SK-N-MC (cell line): ENCODE data around the gene SUV39H2.
A peak's percentile ranks its signal among the peaks of the same experiment; 100 is the strongest.

Source experiments
- DNase-seq: peaks from one replicate; pipeline ENCODE4 v3.0.0-alpha.2; 2011; ENCODE audit warnings: low read depth, low spot score
- H3K27ac ChIP-seq: fragments of 200-600 bp; sonication (generic); 2 replicates; pipeline ENCODE4 v1.5.1; 2016; ENCODE audit warnings: mixed run types
- H3K36me3 ChIP-seq: fragments of 200-600 bp; sonication (generic); 2 replicates; pipeline ENCODE4 v1.6.1; 2017; ENCODE audit warnings: antibody characterized with exemption, low read length, mixed read lengths; ENCODE audit not compliant: insufficient read depth
- H3K4me3 ChIP-seq: fragments of 200-600 bp; sonication (generic); 2 replicates; pipeline ENCODE4 v1.5.1; 2016
- H3K9ac ChIP-seq: fragments of 200-600 bp; sonication (generic); 2 replicates; pipeline ENCODE4 v1.8.0; 2017; ENCODE audit warnings: mixed run types, mixed read lengths; ENCODE audit not compliant: insufficient read length
- H3K9me3 ChIP-seq: fragments of 200-600 bp; sonication (generic); 2 replicates; pipeline ENCODE4 v1.6.1; 2017; ENCODE audit warnings: low read depth, mild to moderate bottlenecking, antibody characterized with exemption, low read length, moderate library complexity, mixed read lengths
- EZH2 ChIP-seq: fragments of 200-600 bp; sonication (generic); IDR thresholded peaks from one replicate; pipeline ENCODE4 v1.6.1; 2017; ENCODE audit warnings: antibody characterized with exemption
- FOXP2 ChIP-seq: optimal IDR thresholded peaks from 2 replicates; pipeline ENCODE3; 2011; ENCODE audit warnings: mild to moderate bottlenecking, moderate library complexity; ENCODE audit not compliant: insufficient read depth; ENCODE audit errors: extremely low read length, control extremely low read depth
- POLR2AphosphoS5 ChIP-seq: IDR thresholded peaks from 2 replicates; pipeline ENCODE4 v1.6.1; 2012; ENCODE audit warnings: mild to moderate bottlenecking, low read depth, low read length, borderline replicate concordance

SUV39H2 gene

DNA sequence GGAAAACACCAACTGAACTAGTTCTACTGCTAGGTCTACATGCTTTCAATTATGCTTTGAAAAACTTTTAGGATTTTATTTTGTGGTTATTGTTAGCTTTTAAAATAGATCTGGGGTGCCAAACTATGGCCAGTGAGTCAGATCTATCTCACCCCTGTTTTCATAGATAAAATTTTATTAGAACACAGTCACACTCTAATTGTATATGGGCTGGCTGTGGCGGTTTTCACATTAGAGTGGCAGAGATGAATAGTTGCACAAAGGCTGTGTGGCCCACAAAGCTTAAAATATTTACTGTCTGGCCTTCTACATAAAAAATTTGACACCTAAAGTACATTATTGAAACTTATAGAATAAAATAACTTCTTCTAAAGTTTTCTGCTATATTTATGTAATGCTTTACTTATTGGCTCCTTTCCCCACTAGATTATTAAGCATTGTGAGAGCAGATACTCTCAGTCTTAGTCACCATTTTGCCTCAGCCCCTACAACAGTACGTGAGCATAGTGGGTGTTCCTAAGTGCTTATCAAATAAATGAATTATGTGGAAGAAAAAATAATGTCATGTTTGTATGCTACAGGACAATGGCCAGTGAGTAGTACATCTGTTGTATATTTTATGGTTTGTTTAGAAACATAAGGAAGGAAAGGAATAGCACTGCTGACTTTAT, 5.4 kb upstream of the SUV39H2 start:
- Histone ChIP-seq H3K9me3 (no peaks in the 10 kb centered on the region), H3K4me3 (no peak overlapping the region), H3K27ac (no peak overlapping the region), H3K9ac (no peak overlapping the region), H3K36me3 (peaks cover 5% of the 10 kb centered on the region; the same call in 1 of the 2 replicates)
- no peak for TF ChIP-seq FOXP2
- TF ChIP-seq EZH2: no peak
- no peak for TF ChIP-seq POLR2AphosphoS5
- DNase-seq: no peak

DNA sequence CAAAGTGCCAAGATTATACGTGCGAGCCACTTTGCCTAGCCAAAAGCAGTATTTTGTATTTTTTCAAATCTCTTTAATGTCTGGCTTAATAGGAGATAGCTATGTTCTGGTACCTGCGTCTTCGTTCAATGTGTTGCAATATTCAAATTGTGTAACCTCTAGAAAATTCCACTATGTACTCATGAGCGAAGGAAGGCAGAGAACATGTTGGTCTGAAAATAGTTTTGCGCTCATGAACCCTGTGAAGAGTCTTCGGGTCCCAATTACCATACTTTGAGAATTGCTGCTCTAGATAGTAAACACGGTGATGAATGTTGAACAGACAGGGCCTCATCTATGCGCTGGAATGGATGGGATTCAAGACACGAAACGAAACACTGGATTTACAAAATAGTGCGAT, 2.7 kb upstream of the SUV39H2 start:
- Histone ChIP-seq H3K4me3 (no peak overlapping the region), H3K9ac (no peak overlapping the region), H3K27ac (no peak overlapping the region), H3K36me3 (0 out of 2 replicates have a peak, but pooled peaks cover 5% of the 10 kb centered on the region), H3K9me3 (no peaks in the 10 kb centered on the region)
- no peak for TF ChIP-seq EZH2
- TF ChIP-seq FOXP2: no peak
- TF ChIP-seq POLR2AphosphoS5: no peak
- DNase-seq: no peak

DNA sequence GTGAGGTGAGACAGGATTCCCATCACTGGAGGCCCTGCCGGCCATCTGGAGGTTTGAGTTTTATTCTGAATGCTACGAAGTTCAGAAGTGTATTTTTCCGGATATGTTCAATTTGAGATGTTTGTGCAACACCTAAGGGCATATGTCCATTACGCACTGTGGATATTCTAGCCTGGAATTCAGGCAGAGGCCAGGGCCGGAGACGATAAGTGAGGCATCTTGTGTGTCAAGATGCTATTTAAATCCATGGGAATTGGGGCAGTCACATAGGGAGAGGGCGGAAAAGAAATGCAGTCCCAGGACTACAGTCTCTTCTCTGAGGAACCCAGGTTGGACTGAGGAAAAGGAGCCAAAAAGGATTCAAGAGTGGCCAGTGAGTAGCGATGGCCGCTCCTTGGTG, 1.9 kb upstream of the SUV39H2 start:
- H3K27ac ChIP-seq: no peak overlapping the region

DNA sequence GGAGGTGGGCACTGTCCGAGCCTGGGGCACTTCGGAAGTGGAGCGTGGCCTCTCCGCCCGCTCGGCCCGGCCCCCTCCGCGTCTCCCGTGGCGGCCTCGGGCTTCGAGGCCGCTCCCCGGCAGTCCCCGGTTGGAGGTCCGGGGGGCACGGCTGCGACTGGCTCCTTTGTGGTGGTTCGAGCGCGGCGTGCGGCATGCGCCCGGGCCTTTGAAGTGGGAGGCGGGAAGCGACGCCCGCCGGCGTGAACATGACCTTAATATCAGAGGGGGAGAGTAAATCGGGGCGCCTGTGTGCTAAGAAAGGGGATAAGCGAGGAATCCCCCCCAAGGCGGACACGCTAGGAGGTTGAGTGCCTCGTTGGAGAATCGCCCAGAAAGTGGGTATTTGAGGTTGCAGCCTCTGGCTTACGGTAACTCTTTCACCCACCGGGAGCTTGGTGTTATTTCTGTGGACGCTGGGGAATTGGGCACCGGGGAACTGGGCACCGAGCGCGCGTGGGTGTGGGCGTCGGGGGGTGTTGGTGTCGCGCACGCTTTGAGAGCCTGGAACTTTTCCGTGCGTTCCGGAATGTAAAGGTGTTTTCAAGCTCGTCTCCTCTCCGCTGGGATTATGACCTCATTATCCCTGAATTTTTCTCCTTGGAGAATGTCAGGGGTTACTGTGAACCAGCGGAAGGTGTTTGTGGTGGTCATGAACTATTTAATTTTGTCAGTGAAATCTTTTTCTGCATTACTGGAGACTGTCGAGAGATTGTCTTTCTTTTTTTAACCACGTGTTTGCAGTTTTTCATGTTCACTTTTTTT, 660 bp downstream of the SUV39H2 start:
- H3K36me3 ChIP-seq: peaks cover 3% of the 10 kb centered on the region; the same call in 1 of the 2 replicates
- no peaks in the 10 kb centered on the region for H3K9me3 ChIP-seq
- H3K4me3 ChIP-seq: peak overlapping the region; percentile 85
- peak overlapping the region; percentile 85 for H3K9ac ChIP-seq
- no peak overlapping the region for H3K27ac ChIP-seq
- DNase-seq: no peak
- TF ChIP-seq EZH2 (no peak), POLR2AphosphoS5 (no peak), FOXP2 (no peak)

More for the DNA sequence above, 1.9 kb upstream of the SUV39H2 start:
- no peak for DNase-seq
- no peak for TF ChIP-seq POLR2AphosphoS5
- TF ChIP-seq FOXP2: no peak
- no peak for TF ChIP-seq EZH2
- Histone ChIP-seq H3K9ac (no peak overlapping the region), H3K4me3 (no peak overlapping the region), H3K36me3 (peaks cover under 1% of the 10 kb centered on the region; the same call in 1 of the 2 replicates), H3K9me3 (no peaks in the 10 kb centered on the region)

DNA sequence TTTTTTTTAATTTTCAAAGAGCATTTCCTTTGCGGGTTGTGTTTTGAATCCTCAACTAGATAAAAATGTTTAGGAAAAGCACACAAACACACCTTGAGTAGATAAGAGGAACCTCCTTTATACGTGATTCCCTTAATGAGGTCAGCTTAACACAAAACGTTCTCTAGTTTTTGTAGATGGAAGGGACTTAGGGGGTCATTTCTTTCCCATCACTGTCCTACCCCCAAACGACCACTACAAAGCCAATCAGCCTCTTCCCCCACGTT, 1.2 kb downstream of the SUV39H2 start:
- peak overlapping the region; percentile 85 for H3K9ac ChIP-seq
- no peaks in the 10 kb centered on the region for H3K9me3 ChIP-seq
- peaks cover 3% of the 10 kb centered on the region; the same call in 1 of the 2 replicates for H3K36me3 ChIP-seq
- no peak overlapping the region for H3K27ac ChIP-seq
- TF ChIP-seq FOXP2: no peak
- no peak for TF ChIP-seq EZH2
- no peak for TF ChIP-seq POLR2AphosphoS5
- H3K4me3 ChIP-seq: peak overlapping the region; percentile 85
- no peak for DNase-seq

DNA sequence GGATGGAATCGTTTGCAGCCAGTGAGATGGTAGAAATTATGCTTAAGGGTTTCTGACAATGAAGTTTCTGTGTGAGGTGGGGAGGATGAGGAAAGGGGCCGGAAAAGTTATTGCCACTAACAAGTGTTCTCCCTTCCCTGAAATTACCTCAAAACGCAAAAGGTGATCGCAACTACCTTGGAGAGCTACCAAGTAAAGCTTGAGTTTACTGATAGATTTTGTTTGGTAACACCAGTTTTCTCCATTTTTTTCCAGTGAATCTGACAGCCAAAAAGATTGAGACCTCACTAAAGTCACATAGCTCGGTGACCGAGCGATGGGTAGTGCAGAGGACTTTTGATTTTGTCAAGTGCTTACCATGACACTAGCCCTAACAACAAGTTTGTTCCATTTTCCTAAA, 1.6 kb downstream of the SUV39H2 start:
- peak overlapping the region; percentile 85 for H3K9ac ChIP-seq

DNA sequence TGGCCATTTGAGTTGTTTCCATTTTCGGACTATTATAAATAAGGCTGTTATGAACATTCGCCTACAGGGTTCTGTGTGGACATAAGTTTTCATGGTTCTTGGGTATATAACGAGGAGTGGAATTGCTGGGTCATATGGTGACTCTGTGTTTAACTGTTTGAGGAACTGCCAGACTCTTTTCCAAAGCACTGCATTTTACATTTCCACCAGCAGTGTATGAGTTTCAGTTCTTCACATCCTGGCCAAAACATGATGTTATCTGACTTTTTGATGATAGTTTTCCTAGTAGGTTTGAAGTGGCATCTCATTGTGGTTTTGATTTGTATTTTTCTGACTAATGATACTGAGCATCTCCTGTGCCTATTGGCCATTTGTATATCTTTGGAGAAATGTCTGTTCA, 5.4 kb downstream of the SUV39H2 start:
- Histone ChIP-seq H3K27ac (no peak overlapping the region), H3K4me3 (no peak overlapping the region), H3K9ac (no peak overlapping the region), H3K36me3 (peaks cover 11% of the 10 kb centered on the region; the same call in 1 of the 2 replicates), H3K9me3 (no peaks in the 10 kb centered on the region)
- TF ChIP-seq POLR2AphosphoS5 (no peak), FOXP2 (no peak), EZH2 (no peak)
- DNase-seq: no peak

More for the DNA sequence above, 1.6 kb downstream of the SUV39H2 start:
- no peak for TF ChIP-seq EZH2
- TF ChIP-seq FOXP2: no peak
- H3K27ac ChIP-seq: no peak overlapping the region
- no peak for DNase-seq
- H3K9me3 ChIP-seq: no peaks in the 10 kb centered on the region
- H3K36me3 ChIP-seq: peaks cover 4% of the 10 kb centered on the region; the same call in 1 of the 2 replicates
- peak overlapping the region; percentile 85 for H3K4me3 ChIP-seq

DNA sequence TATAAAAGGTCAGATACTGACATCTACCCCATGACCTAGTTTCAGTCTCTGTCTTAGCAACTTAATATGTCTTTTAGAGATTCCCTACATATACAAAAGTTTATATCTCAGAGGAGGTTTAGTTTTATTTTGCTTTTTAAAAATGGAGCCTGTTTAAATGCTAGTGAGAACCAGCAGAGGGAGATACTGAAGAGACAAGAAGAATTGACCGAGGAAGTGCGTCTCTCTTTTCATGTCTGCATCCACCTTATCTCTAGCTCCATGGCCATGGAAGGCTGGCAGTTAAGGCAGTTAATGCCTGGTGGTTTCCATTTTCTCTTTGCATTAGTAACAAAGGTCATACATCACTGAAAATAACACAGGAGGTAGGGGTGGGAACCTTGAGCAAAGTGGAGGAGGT, 10.7 kb downstream of the SUV39H2 start:
- no peak overlapping the region for H3K27ac ChIP-seq
- TF ChIP-seq FOXP2: no peak
- TF ChIP-seq POLR2AphosphoS5: no peak
- TF ChIP-seq EZH2: no peak
- no peak overlapping the region for H3K9ac ChIP-seq
- H3K9me3 ChIP-seq: no peaks in the 10 kb centered on the region
- DNase-seq: no peak
- H3K4me3 ChIP-seq: no peak overlapping the region
- peaks cover 8% of the 10 kb centered on the region; the same call in 1 of the 2 replicates for H3K36me3 ChIP-seq
